Endothelial cell (in vitro differentiated cells): ENCODE results near the gene FILIP1. TPM values are rescaled to one million over a fixed set of nuclear protein-coding genes. Genes with fewer than 3 reads are reported as not detected.

Experiments
- DNase-seq: peaks from one replicate; pipeline ENCODE4 v3.0.0; 2021; ENCODE audit warnings: low spot score
- H3K27ac Mint-ChIP-seq: one replicate; pipeline ENCODE4 v1.8.0; 2021; ENCODE audit warnings: mixed read lengths, inconsistent platforms; ENCODE audit not compliant: unreplicated experiment
- H3K27me3 Mint-ChIP-seq: one replicate; pipeline ENCODE4 v1.8.0; 2021; ENCODE audit warnings: mild to moderate bottlenecking, moderate library complexity, mixed read lengths, inconsistent platforms; ENCODE audit not compliant: unreplicated experiment
- H3K36me3 Mint-ChIP-seq: one replicate; pipeline ENCODE4 v1.8.0; 2021; ENCODE audit warnings: mild to moderate bottlenecking, low read depth, mixed read lengths, inconsistent platforms; ENCODE audit not compliant: unreplicated experiment
- H3K4me1 Mint-ChIP-seq: one replicate; pipeline ENCODE4 v1.8.0; 2021; ENCODE audit warnings: mild to moderate bottlenecking, mixed read lengths, inconsistent platforms; ENCODE audit not compliant: unreplicated experiment
- H3K4me3 Mint-ChIP-seq: one replicate; pipeline ENCODE4 v1.8.0; 2021; ENCODE audit warnings: mild to moderate bottlenecking, mixed read lengths, inconsistent platforms; ENCODE audit not compliant: unreplicated experiment
- H3K9me3 Mint-ChIP-seq: one replicate; pipeline ENCODE4 v1.8.0; 2021; ENCODE audit warnings: mixed read lengths, inconsistent platforms; ENCODE audit not compliant: unreplicated experiment
- total RNA-seq: library from RNA; stranded (reverse); fragmentation: NEBNext Ultra II Directional; extraction: Animal tissue kit (Norgen Biotek cat#: 25700); gene quantifications from one replicate; pipeline ENCODE4 v1.2.1, GENCODE V29; 2021; ENCODE audit not compliant: unreplicated experiment
- TF ChIP-seq, protein P1 (sequence below): fragments of 200-600 bp; sonication (generic); IDR thresholded peaks from one replicate; pipeline ENCODE4 v1.5.0; 2021; ENCODE audit warnings: antibody characterized with exemption; ENCODE audit not compliant: unreplicated experiment

Gene FILIP1
- total RNA-seq, 1 donor from 2014 or later = 32.0 TPM

DNA sequence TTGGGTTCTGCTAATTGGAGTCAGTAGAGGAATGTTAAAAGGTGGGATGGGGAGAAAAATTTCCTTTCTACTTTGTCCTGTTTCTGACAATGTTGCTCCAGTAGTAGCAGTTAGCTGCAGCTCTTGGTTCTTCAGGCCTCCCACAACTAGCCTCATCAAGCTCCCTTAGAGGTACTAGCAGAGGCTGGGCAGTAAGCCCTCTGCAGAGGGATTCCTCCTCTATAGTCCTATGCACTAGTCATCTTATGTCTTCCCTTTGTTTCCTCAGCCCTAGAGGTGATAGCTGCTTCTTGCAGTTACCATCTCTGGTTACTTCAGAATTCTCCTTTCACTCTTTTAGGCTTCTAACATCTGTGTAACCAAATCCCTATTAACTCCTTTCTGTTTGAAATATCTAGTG is 99.8 kb downstream of the FILIP1 start:
- Mint-ChIP-seq H3K9me3 (no peaks in the 10 kb centered on the region), H3K27ac (peak overlapping the region; percentile 17), H3K27me3 (no peaks in the 10 kb centered on the region), H3K4me3 (no peak overlapping the region), H3K36me3 (peaks cover 6% of the 10 kb centered on the region), H3K4me1 (peaks cover 24% of the 10 kb centered on the region)
- DNase-seq = no peak
- TF ChIP-seq, protein P1, sequence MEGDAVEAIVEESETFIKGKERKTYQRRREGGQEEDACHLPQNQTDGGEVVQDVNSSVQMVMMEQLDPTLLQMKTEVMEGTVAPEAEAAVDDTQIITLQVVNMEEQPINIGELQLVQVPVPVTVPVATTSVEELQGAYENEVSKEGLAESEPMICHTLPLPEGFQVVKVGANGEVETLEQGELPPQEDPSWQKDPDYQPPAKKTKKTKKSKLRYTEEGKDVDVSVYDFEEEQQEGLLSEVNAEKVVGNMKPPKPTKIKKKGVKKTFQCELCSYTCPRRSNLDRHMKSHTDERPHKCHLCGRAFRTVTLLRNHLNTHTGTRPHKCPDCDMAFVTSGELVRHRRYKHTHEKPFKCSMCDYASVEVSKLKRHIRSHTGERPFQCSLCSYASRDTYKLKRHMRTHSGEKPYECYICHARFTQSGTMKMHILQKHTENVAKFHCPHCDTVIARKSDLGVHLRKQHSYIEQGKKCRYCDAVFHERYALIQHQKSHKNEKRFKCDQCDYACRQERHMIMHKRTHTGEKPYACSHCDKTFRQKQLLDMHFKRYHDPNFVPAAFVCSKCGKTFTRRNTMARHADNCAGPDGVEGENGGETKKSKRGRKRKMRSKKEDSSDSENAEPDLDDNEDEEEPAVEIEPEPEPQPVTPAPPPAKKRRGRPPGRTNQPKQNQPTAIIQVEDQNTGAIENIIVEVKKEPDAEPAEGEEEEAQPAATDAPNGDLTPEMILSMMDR = no peak

DNA sequence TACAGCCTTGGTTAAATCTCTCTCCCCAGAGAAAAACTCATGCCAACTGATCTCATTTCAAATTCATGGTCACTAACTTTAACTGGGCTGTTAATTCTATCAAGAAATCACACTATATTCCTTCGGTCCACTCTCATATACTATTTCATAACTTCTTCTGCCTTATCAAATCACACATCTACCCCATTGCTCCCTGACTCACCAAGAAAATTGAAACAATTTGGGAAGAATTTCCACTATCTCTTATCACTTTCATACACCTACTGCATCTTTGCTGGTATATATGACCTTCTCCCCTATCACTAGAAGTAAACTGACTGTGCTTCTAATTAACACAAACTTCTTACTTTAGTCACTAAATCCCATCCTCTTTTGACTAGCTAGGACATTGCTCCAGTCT is 102.3 kb downstream of the FILIP1 start:
- H3K36me3 Mint-ChIP-seq = peaks cover 14% of the 10 kb centered on the region
- no peaks in the 10 kb centered on the region for H3K9me3 Mint-ChIP-seq
- H3K27ac Mint-ChIP-seq = no peak overlapping the region
- TF ChIP-seq, protein P1 = no peak
- H3K4me1 Mint-ChIP-seq = peaks cover 9% of the 10 kb centered on the region
- peaks cover 5% of the 10 kb centered on the region for H3K27me3 Mint-ChIP-seq
- no peak overlapping the region for H3K4me3 Mint-ChIP-seq
- DNase-seq = no peak

DNA sequence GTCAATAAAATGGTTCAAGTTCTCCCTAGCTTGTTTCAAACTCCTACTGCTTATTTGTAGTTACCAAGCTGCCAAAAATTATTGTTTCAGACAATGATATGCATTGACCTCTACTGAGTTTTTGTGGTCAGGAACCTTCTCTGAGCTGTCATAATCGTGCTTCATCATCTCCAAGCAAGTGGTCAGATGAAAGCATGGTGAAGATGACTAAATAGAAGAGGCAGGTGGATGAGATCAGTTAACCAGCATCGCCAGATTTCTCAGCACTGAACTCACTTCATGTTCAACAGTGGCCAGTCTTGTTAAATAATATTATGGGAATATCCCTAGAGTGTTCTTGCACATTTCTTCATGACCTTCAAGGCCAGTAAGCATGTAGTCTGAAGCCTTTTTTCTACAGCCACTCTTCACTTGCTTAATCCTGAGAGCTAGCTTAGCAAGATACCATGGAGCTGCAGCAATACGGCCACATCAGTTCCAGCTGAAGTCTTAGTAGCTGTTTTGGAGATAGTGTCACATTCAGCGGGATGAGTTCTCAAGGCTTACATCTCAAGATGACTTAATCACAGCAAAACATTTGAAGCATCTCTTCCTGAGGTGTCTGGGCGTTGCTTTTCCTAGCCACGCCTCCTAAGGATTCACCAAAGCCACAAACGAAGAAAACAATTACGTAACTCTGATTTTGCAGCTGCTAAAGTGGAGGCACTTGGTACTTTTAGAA is 107.4 kb downstream of the FILIP1 start:
- Mint-ChIP-seq H3K9me3 (no peaks in the 10 kb centered on the region), H3K27ac (no peak overlapping the region), H3K4me1 (peaks cover 7% of the 10 kb centered on the region), H3K27me3 (peaks cover 5% of the 10 kb centered on the region), H3K4me3 (no peak overlapping the region), H3K36me3 (peaks cover 7% of the 10 kb centered on the region)
- no peak for DNase-seq
- TF ChIP-seq, protein P1 = no peak

DNA sequence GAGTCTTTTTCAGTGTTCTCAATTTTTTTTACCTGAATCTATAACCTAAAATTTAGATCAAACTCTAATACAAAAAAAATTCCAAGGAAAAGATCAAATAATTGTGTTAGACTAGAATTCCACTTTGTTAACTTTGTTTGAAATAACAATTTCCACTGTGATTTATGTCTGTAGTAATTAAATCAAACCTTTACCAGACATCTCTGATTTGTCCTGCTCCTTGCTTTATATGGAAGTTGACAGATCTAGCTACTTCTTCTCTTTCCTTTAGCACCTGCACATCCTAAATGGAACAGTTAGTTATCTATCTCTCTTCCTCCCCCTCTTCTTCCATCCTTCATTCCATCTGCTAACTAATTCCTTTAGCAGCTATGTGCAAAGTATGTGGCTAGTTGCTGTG is 109.5 kb downstream of the FILIP1 start:
- peaks cover 7% of the 10 kb centered on the region for H3K4me1 Mint-ChIP-seq
- H3K36me3 Mint-ChIP-seq = peaks cover 7% of the 10 kb centered on the region
- no peaks in the 10 kb centered on the region for H3K9me3 Mint-ChIP-seq
- H3K4me3 Mint-ChIP-seq = no peak overlapping the region
- no peak overlapping the region for H3K27ac Mint-ChIP-seq
- TF ChIP-seq, protein P1 = no peak
- DNase-seq = no peak
- peaks cover 5% of the 10 kb centered on the region for H3K27me3 Mint-ChIP-seq

DNA sequence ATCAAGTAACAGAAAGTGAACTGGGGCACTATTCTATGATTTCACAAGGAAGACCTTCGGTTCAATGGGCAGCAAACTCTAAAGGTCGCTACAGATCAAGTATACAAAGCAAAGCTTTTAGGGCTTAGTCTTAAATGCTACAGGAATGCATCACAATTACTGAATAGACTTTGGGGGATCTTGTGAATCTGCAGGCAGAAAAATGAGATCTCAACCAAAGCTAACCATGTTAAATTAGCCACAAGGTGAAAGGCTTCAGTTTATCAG is 111.0 kb downstream of the FILIP1 start:
- no peaks in the 10 kb centered on the region for H3K9me3 Mint-ChIP-seq
- H3K4me3 Mint-ChIP-seq = no peak overlapping the region
- H3K4me1 Mint-ChIP-seq = peaks cover 7% of the 10 kb centered on the region
- no peak for DNase-seq
- peaks cover 5% of the 10 kb centered on the region for H3K27me3 Mint-ChIP-seq
- peaks cover 3% of the 10 kb centered on the region for H3K36me3 Mint-ChIP-seq
- TF ChIP-seq, protein P1 = no peak
- H3K27ac Mint-ChIP-seq = no peak overlapping the region
